Activated T-helper 1 cell treated with Interleukin-2 at 50 U/mL for 16 hours (primary cell): ENCODE results near the gene DSCAML1.

Source experiments
- DNase-seq: peaks from one replicate; pipeline ENCODE4 v3.0.0-alpha.2; 2020; ENCODE audit warnings: low read depth

The DSCAML1 gene

GRCh38 chr11:117830674-117831351, 33.8 kb upstream of the DSCAML1 start:
- DNase-seq, result no peak

GRCh38 chr11:117830072-117830471, 33.1 kb upstream of the DSCAML1 start:
- DNase-seq, result no peak

- no peak for DNase-seq
Observed at GRCh38 chr11:117829369-117829725, 32.3 kb upstream of the DSCAML1 start.

- DNase-seq, result peak; percentile 83
Observed at GRCh38 chr11:117828611-117829368, 31.8 kb upstream of the DSCAML1 start.

- no peak for DNase-seq
Observed at GRCh38 chr11:117827521-117828511, 30.8 kb upstream of the DSCAML1 start.

GRCh38 chr11:117826832-117827231, 29.8 kb upstream of the DSCAML1 start:
- DNase-seq, result no peak

GRCh38 chr11:117826190-117826570, 29.2 kb upstream of the DSCAML1 start:
- DNase-seq, result no peak

GRCh38 chr11:117825538-117826189, 28.6 kb upstream of the DSCAML1 start:
- no peak for DNase-seq

- no peak for DNase-seq
Observed at GRCh38 chr11:117824571-117825537, 27.8 kb upstream of the DSCAML1 start, which contains the start of gene FXYD2. FXYD2 (minus strand) TSS chr11:117824744; CDS start chr11:117824678, 66 bp downstream.

GRCh38 chr11:117823946-117824420, 27.0 kb upstream of the DSCAML1 start:
- DNase-seq, result no peak

GRCh38 chr11:117823294-117823945, 26.4 kb upstream of the DSCAML1 start:
- no peak for DNase-seq

GRCh38 chr11:117822074-117823033, 25.3 kb upstream of the DSCAML1 start:
- DNase-seq, result no peak

- no peak for DNase-seq
Observed at GRCh38 chr11:117821431-117821830, 24.4 kb upstream of the DSCAML1 start.

GRCh38 chr11:117820516-117820915, 23.5 kb upstream of the DSCAML1 start:
- no peak for DNase-seq

GRCh38 chr11:117820071-117820470, 23.1 kb upstream of the DSCAML1 start:
- DNase-seq, result no peak

- DNase-seq, result no peak
Observed at GRCh38 chr11:117819096-117820040, 22.4 kb upstream of the DSCAML1 start.

- no peak for DNase-seq
Observed at GRCh38 chr11:117818041-117818873, 21.2 kb upstream of the DSCAML1 start.
